HepG2 (cell line): ENCODE measurements around the gene RRBP1. TPM values are rescaled to one million over a fixed set of nuclear protein-coding genes. Genes with fewer than 3 reads are reported as not detected.

ENCODE experiments used
- ATF2 ChIP-seq: sonication (generic); formaldehyde crosslinking; IDR thresholded peaks from 2 replicates; pipeline ENCODE4 v1.4.0; 2020; ENCODE audit warnings: missing genetic modification reagents
- GTF2F1 ChIP-seq: fragments of 150-350 bp; IDR thresholded peaks from 2 replicates; pipeline ENCODE4 v1.6.1; 2014; ENCODE audit warnings: low read length
- IRF2 ChIP-seq: IDR thresholded peaks from 2 replicates; pipeline ENCODE4 v1.6.1; 2018; ENCODE audit warnings: missing genetic modification reagents, missing compliant biosample characterization
- MLLT10 ChIP-seq: sonication (generic); formaldehyde crosslinking; IDR thresholded peaks from 2 replicates; pipeline ENCODE4 v1.4.0; 2020; ENCODE audit warnings: missing genetic modification reagents
- NRL ChIP-seq: sonication (generic); formaldehyde crosslinking; IDR thresholded peaks from 2 replicates; pipeline ENCODE4 v1.5.0; 2020; ENCODE audit warnings: missing genetic modification reagents, mild to moderate bottlenecking, moderate library complexity, borderline replicate concordance
- ONECUT2 ChIP-seq: sonication (generic); formaldehyde crosslinking; IDR thresholded peaks from 2 replicates; pipeline ENCODE4 v1.4.0; 2020; ENCODE audit warnings: missing genetic modification reagents
- RAD51 ChIP-seq: fragments of 450-650 bp; IDR thresholded peaks from 2 replicates; pipeline ENCODE4 v1.6.1; 2016; ENCODE audit warnings: borderline replicate concordance
- SUZ12 ChIP-seq: fragments of 150-350 bp; IDR thresholded peaks from 2 replicates; pipeline ENCODE4 v1.6.1; 2014; ENCODE audit warnings: low read depth, low read length
- TEAD3 ChIP-seq: optimal IDR thresholded peaks from 2 replicates; pipeline ENCODE3; 2016; ENCODE audit warnings: borderline replicate concordance
- ZBTB39 ChIP-seq: sonication (generic); formaldehyde crosslinking; IDR thresholded peaks from 2 replicates; pipeline ENCODE4 v1.5.0; 2020; ENCODE audit warnings: missing genetic modification reagents
- ZFP1 ChIP-seq: IDR thresholded peaks from 2 replicates; pipeline ENCODE4 v1.6.1; 2016
- ZNF225 ChIP-seq: sonication (generic); formaldehyde crosslinking; IDR thresholded peaks from 2 replicates; pipeline ENCODE4 v1.4.0; 2020; ENCODE audit warnings: mild to moderate bottlenecking, missing genetic modification reagents
- ZNF235 ChIP-seq: sonication (generic); formaldehyde crosslinking; IDR thresholded peaks from 2 replicates; pipeline ENCODE4 v1.8.1; 2023; ENCODE audit warnings: mild to moderate bottlenecking, missing genetic modification reagents, borderline replicate concordance
- ZNF317 ChIP-seq: sonication (generic); formaldehyde crosslinking; IDR thresholded peaks from 2 replicates; pipeline ENCODE4 v1.5.0; 2020; ENCODE audit warnings: mild to moderate bottlenecking, missing genetic modification reagents
- ZNF362 ChIP-seq: sonication (generic); formaldehyde crosslinking; IDR thresholded peaks from 2 replicates; pipeline ENCODE4 v1.4.0; 2020; ENCODE audit warnings: missing genetic modification reagents, mild to moderate bottlenecking, borderline replicate concordance
- ZNF775 ChIP-seq: sonication (generic); formaldehyde crosslinking; IDR thresholded peaks from 2 replicates; pipeline ENCODE4 v1.4.0; 2020; ENCODE audit warnings: missing genetic modification reagents, mild to moderate bottlenecking, moderate library complexity, borderline replicate concordance
- ZNF839 ChIP-seq: sonication (generic); formaldehyde crosslinking; IDR thresholded peaks from 2 replicates; pipeline ENCODE4 v1.4.0; 2020; ENCODE audit warnings: missing genetic modification reagents, mild to moderate bottlenecking, borderline replicate concordance
- ZSCAN30 ChIP-seq: sonication (generic); formaldehyde crosslinking; IDR thresholded peaks from 2 replicates; pipeline ENCODE4 v1.5.0; 2020; ENCODE audit warnings: mild to moderate bottlenecking, missing genetic modification reagents
- polyA plus RNA-seq, 8 experiments: library from polyadenylated mRNA; depleted of rRNA in 3 of 8; stranded (reverse) in 7 of 8; unstranded in 1 of 8; fragments of >200 nt; fragmentation: Illumina TruSeq in 4 of 8; extraction: Trizol in 4 of 8; gene quantifications; 2 replicates each; pipeline versions ENCODE4 v1.2.1 to v1.2.3, GENCODE V29; 2011 to 2016; ENCODE audit warnings: low read depth in 4 of 8, missing spikeins in 1 of 8, mixed read lengths in 1 of 8; ENCODE audit not compliant: insufficient read depth in 1 of 8
- total RNA-seq, 5 experiments: library from RNA; depleted of rRNA; stranded (reverse); fragments of >200 nt; fragmentation: Illumina TruSeq; extraction: Trizol; gene quantifications; 2 replicates each; pipeline ENCODE4 v1.2.3, GENCODE V29; 2016; ENCODE audit warnings: low read depth in 1 of 5
- TF ChIP-seq, protein P1 (sequence below): sonication (generic); formaldehyde crosslinking; IDR thresholded peaks from 2 replicates; pipeline ENCODE4 v1.4.0; 2020; ENCODE audit warnings: missing genetic modification reagents, borderline replicate concordance
- TF ChIP-seq, protein P2 (sequence below): sonication (generic); formaldehyde crosslinking; IDR thresholded peaks from 2 replicates; pipeline ENCODE4 v1.5.1; 2020; ENCODE audit warnings: missing genetic modification reagents, mild to moderate bottlenecking, borderline replicate concordance

RRBP1 gene
- total and polyA plus RNA-seq, 2 of the 13 experiments (the other 11 are each of a cell fraction or from before 2014, with no cell fraction given), result 150 to 222 TPM

GRCh38 chr20:17569616-17570346, 112.3 kb downstream of the RRBP1 start, which contains the start of gene DSTN (continued):
- TF ChIP-seq ZSCAN30 (CRISPR knock-in tag) (no peak), MLLT10 (CRISPR knock-in tag) (no peak), ZBTB39 (CRISPR knock-in tag) (no peak; the same call in 1 of the 2 replicates), ONECUT2 (CRISPR knock-in tag) (no peak), ZNF775 (CRISPR knock-in tag) (no peak), IRF2 (CRISPR knock-in tag) (peak; percentile 48; the same call in 1 of the 2 replicates), ZNF235 (peak; percentile 99), ZNF225 (CRISPR knock-in tag) (peak; percentile 95; the same call in 1 of the 2 replicates), NRL (CRISPR knock-in tag) (peak; percentile 47), ZFP1 (CRISPR knock-in tag) (no peak), ATF2 (no peak; the same call in 1 of the 2 replicates), TEAD3 (CRISPR knock-in tag) (peak; percentile 41), SUZ12 (no peak), ZNF362 (CRISPR knock-in tag) (no peak), GTF2F1 (no peak), RAD51 (no peak), ZNF317 (CRISPR knock-in tag) (no peak), ZNF839 (CRISPR knock-in tag) (peak; percentile 72; the same call in 1 of the 2 replicates)
- TF ChIP-seq, protein P1, sequence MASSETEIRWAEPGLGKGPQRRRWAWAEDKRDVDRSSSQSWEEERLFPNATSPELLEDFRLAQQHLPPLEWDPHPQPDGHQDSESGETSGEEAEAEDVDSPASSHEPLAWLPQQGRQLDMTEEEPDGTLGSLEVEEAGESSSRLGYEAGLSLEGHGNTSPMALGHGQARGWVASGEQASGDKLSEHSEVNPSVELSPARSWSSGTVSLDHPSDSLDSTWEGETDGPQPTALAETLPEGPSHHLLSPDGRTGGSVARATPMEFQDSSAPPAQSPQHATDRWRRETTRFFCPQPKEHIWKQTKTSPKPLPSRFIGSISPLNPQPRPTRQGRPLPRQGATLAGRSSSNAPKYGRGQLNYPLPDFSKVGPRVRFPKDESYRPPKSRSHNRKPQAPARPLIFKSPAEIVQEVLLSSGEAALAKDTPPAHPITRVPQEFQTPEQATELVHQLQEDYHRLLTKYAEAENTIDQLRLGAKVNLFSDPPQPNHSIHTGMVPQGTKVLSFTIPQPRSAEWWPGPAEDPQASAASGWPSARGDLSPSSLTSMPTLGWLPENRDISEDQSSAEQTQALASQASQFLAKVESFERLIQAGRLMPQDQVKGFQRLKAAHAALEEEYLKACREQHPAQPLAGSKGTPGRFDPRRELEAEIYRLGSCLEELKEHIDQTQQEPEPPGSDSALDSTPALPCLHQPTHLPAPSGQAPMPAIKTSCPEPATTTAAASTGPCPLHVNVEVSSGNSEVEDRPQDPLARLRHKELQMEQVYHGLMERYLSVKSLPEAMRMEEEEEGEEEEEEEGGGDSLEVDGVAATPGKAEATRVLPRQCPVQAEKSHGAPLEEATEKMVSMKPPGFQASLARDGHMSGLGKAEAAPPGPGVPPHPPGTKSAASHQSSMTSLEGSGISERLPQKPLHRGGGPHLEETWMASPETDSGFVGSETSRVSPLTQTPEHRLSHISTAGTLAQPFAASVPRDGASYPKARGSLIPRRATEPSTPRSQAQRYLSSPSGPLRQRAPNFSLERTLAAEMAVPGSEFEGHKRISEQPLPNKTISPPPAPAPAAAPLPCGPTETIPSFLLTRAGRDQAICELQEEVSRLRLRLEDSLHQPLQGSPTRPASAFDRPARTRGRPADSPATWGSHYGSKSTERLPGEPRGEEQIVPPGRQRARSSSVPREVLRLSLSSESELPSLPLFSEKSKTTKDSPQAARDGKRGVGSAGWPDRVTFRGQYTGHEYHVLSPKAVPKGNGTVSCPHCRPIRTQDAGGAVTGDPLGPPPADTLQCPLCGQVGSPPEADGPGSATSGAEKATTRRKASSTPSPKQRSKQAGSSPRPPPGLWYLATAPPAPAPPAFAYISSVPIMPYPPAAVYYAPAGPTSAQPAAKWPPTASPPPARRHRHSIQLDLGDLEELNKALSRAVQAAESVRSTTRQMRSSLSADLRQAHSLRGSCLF (CRISPR knock-in tag), result no peak
- TF ChIP-seq, protein P2, sequence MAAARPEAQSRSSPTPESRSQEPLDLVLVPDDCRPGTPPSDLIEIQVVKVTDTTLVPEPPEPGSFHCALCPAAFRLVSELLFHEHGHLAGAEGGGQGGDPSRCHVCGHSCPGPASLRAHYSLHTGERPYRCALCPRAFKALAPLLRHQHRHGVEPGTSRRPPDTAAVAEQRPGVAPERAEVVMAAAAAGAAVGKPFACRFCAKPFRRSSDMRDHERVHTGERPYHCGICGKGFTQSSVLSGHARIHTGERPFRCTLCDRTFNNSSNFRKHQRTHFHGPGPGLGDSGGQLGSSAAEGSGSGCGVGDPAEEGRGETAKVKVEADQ (CRISPR knock-in tag), result no peak
